Large intestine (tissue), 12 donors: ENCODE measurements around the gene COG6. TPM values are rescaled to one million over a fixed set of nuclear protein-coding genes. Genes with fewer than 3 reads are reported as not detected.
A peak's percentile ranks its signal among the peaks of the same experiment; 100 is the strongest.

Experiments
- DNase-seq, 2 donors: peaks; one replicate each; pipeline versions ENCODE4 v3.0.0 to v3.0.0-alpha.2; 2013
- H3K27ac ChIP-seq: one replicate; pipeline ENCODE4 v1.5.1; 2013; ENCODE audit warnings: low read length
- H3K27me3 ChIP-seq: 2 replicates; pipeline ENCODE4 v1.6.1; 2013; ENCODE audit warnings: low read length; ENCODE audit not compliant: control insufficient read depth, insufficient read depth
- H3K36me3 ChIP-seq: 2 replicates; pipeline ENCODE4 v1.6.1; 2013; ENCODE audit warnings: low read length; ENCODE audit not compliant: control insufficient read depth, insufficient read depth
- H3K4me1 ChIP-seq: one replicate; pipeline ENCODE4 v1.6.1; 2013; ENCODE audit warnings: low read length; ENCODE audit not compliant: control insufficient read depth, insufficient read depth
- H3K4me3 ChIP-seq: one replicate; pipeline ENCODE4 v1.5.1; 2013; ENCODE audit warnings: low read length
- H3K9me3 ChIP-seq: one replicate; pipeline ENCODE4 v1.6.1; 2013; ENCODE audit warnings: mild to moderate bottlenecking, low read depth, low read length, moderate library complexity; ENCODE audit not compliant: control insufficient read depth
- WGBS: methylation state at CpG from one replicate; pipeline ENCODE4 v1.1.5; 2013; ENCODE audit warnings: low lambda C conversion rate; ENCODE audit not compliant: insufficient coverage; 5-methylcytosine and 5-hydroxymethylcytosine counted together
- long read RNA-seq, 11 donors: transcript quantifications; one replicate each; lab custom pipeline, GENCODE V29; 2026
- polyA plus RNA-seq: library from polyadenylated mRNA; unstranded; fragments of 120-200 nt; gene quantifications from one replicate; pipeline ENCODE4 v1.2.1, GENCODE V29; 2013

Gene COG6
- polyA plus RNA-seq = 27.7 TPM
- long read RNA-seq, donor 1, partial matches to known transcripts = 0 of 3 reads
- long read RNA-seq, donor 1, other reads (novel, unspliced or antisense) = 0 of 3 reads
- long read RNA-seq, donor 2, partial matches to known transcripts = 0 of 3 reads
- long read RNA-seq, donor 2, other reads (novel, unspliced or antisense) = 0 of 3 reads
- long read RNA-seq, donor 3 = 0 reads
- long read RNA-seq, donor 4 = 0 reads
- long read RNA-seq, donor 5, transcript COG6-204 (19 exons, 3,563 nt) = major isoform, 5 of 5 reads
- long read RNA-seq, donor 5, partial matches to known transcripts = 0 of 5 reads
- long read RNA-seq, donor 5, other reads (novel, unspliced or antisense) = 0 of 5 reads
- long read RNA-seq, donor 6, partial matches to known transcripts = 0 of 4 reads
- long read RNA-seq, donor 6, other reads (novel, unspliced or antisense) = 0 of 4 reads
- long read RNA-seq, donor 7, partial matches to known transcripts = 0 of 2 reads
- long read RNA-seq, donor 7, other reads (novel, unspliced or antisense) = 0 of 2 reads
- long read RNA-seq, donor 8, transcript COG6-204 (19 exons, 3,563 nt) = major isoform, 6 of 7 reads
- long read RNA-seq, donor 8, partial matches to known transcripts = 0 of 7 reads
- long read RNA-seq, donor 8, other reads (novel, unspliced or antisense) = 0 of 7 reads
- long read RNA-seq, donor 9, partial matches to known transcripts = 20 of 22 reads
- long read RNA-seq, donor 9, other reads (novel, unspliced or antisense) = 0 of 22 reads
- long read RNA-seq, donor 10, transcript COG6-204 (19 exons, 3,563 nt) = major isoform, 6 of 6 reads
- long read RNA-seq, donor 10, partial matches to known transcripts = 0 of 6 reads
- long read RNA-seq, donor 10, other reads (novel, unspliced or antisense) = 0 of 6 reads
- long read RNA-seq, donor 11, partial matches to known transcripts = 0 of 3 reads
- long read RNA-seq, donor 11, other reads (novel, unspliced or antisense) = 0 of 3 reads

DNA sequence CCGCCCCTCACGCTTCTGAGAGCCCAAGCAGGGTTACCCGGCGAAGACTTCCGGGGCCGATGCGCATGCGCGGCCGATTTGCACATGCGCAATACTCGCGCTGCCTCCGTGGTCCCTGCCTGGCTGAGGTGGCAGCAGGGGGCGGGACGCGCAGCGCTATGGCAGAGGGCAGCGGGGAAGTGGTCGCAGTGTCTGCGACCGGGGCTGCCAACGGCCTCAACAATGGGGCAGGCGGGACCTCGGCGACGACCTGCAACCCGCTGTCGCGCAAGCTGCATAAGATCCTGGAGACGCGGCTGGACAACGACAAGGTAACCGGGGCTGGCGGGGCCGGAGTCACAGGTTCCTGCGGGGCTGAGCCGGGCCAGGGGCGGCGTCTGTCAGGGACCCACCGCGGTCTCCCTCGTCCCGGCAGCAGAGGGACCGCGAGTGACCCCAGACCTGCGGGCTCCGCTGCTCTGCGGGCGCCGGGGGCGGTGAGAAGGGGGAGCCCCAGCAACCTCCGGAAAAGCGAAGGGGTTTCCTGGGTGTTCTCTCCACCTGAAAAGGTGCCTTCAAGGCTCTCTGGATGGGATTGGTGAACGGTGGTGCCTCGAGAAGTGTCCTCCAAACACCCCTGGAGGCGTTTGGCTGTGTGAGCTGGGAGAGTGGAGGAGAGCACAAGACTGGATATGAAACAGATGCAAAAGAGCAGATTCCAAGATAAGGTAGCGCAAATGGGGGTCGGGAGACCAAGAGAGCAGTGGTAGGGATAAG is at the start of gene COG6:
COG6 (plus strand) TSS at position 94 of the 756 bp plus-strand sequence; CDS start at position 159, 65 bp downstream.
- WGBS = no CpG with 5 or more reads among the region's 59 CpGs
- H3K27ac ChIP-seq = peak within 1 kb of the TSS; percentile 80
- peaks cover 2% of the 10 kb centered on the region for H3K36me3 ChIP-seq
- no peaks in the 10 kb centered on the region for H3K4me1 ChIP-seq
- peaks cover 3% of the 10 kb centered on the region for H3K9me3 ChIP-seq
- DNase-seq = peak; percentile 89 to 90
- H3K4me3 ChIP-seq = peak within 1 kb of the TSS; percentile 91
- no peaks in the 10 kb centered on the region for H3K27me3 ChIP-seq

DNA sequence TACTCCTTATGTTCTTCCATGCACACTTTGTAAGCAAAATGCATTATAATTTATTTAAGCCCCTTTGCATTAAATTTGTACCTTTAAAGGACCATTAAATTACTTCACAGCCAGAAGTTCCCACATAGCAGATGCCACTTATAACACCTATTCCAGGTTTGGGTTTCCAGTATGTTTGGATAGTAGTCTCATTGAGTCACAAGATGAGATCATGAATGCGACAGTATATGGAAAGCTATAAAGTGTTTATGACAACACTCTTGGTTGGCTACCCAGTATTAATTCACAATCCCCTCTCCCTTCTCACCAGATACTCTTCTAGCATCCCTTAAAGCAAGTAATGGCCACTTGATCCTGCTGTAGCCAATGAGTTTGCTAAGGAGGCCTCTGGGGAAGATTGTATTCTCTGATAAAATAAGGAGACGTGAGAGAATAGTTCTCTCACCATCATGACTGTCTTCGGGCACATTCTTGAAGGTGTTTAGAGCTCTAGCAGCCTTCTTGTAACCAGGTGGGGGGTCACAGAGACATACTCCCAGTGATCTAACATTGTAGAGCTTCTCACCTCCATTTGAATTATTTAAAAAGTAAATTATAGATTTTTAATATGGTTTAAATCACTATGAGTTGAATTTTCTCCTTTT is 49.7 kb upstream of the COG6 start:
- peaks cover 21% of the 10 kb centered on the region for H3K27me3 ChIP-seq
- H3K4me3 ChIP-seq = no peak overlapping the region
- H3K9me3 ChIP-seq = peaks cover 4% of the 10 kb centered on the region
- H3K4me1 ChIP-seq = no peaks in the 10 kb centered on the region
- DNase-seq = no peak
- no peaks in the 10 kb centered on the region for H3K36me3 ChIP-seq
- no peak overlapping the region for H3K27ac ChIP-seq
- no CpG with 5 or more reads among the region's 3 CpGs for WGBS

DNA sequence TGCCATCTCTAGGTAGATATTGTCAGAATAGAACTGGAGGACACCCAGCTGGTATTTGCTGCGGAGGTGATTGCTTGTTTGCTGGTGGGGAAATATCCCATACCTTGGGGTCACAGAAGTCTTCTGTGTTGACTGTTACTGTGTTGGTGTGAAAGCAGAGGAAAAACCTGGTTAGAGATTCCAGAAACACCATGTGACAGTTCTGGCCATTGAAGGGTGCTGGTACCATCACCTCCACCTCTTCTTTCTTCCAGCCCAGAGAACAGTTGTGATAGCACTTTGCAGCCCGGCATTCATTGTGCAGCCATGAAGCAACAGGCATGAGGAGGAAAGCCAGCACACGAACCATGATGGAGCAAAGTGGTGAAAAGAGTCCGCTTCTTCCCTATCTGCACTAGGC is 47.6 kb upstream of the COG6 start:
- no peak for DNase-seq
- H3K27me3 ChIP-seq = peaks cover 3% of the 10 kb centered on the region
- no peaks in the 10 kb centered on the region for H3K36me3 ChIP-seq
- no peak overlapping the region for H3K27ac ChIP-seq
- no peaks in the 10 kb centered on the region for H3K9me3 ChIP-seq
- no peak overlapping the region for H3K4me3 ChIP-seq
- H3K4me1 ChIP-seq = no peaks in the 10 kb centered on the region
- no CpG with 5 or more reads among the region's 4 CpGs for WGBS

DNA sequence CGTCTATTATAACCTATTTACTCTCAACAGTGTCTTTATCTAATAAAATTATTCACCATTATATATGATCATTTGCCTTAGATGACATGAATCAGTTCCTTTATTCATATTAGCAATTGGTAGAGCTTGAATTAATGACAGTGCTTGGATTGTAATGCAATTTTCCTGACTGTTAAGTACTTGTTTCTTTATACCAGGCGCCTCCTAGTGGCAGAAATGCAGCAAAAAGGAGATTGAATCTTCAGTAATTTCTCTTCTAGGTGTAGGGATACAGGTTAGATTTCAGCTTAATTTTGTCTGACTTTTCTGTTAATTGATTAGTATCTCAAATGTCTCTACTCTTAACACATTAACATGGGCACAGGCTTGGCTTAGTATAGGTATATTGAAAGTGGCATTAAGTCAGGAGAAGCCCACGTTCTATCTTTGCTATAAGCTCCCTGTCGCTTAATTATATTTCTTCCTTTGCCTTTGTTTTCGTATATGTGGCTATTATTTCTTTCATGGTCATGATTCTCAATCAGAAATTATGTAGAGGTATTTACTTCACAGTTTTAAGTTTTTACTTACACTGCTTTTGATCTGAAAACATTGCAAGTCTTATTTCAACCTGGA is 43.3 kb upstream of the COG6 start:
- no peaks in the 10 kb centered on the region for H3K27me3 ChIP-seq
- H3K9me3 ChIP-seq = no peaks in the 10 kb centered on the region
- DNase-seq = peak; percentile 30 to 35
- 70% methylated on average over 5 of the region's 5 CpGs for WGBS
- H3K27ac ChIP-seq = no peak overlapping the region
- H3K4me3 ChIP-seq = no peak overlapping the region
- H3K36me3 ChIP-seq = no peaks in the 10 kb centered on the region
- no peaks in the 10 kb centered on the region for H3K4me1 ChIP-seq

DNA sequence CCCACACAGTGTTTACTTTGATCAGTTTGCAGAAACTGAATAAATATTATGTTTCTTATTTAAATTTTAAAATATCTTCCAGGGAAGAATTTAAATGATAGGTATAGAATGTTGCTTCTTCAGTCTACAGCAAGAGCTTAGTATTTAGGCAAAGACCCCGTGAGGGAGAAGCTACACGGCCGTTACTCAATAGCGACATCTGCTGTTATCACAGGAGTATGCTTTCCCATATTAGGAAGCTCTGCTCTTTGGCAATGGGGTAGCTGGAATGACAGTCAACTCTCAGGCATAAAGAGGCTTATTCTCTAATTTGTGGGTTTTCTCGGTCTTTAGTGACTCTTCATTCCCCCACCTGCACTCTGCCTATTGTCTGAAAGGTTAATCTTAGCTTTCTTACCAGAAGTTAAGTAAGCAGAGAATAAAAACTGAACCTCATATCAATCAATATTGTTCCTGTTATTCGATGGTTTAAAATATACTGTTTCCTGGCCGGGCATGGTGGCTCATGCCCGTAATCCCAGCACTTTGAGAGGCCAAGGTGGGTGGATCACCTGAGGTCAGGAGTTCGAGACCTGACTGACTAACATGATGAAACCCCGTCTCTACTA is 39.3 kb upstream of the COG6 start:
- Histone ChIP-seq H3K27me3 (no peaks in the 10 kb centered on the region), H3K4me1 (no peaks in the 10 kb centered on the region), H3K27ac (no peak overlapping the region), H3K9me3 (no peaks in the 10 kb centered on the region), H3K36me3 (no peaks in the 10 kb centered on the region), H3K4me3 (no peak overlapping the region)
- DNase-seq = peak; percentile 28 to 30
- no CpG with 5 or more reads among the region's 10 CpGs for WGBS

DNA sequence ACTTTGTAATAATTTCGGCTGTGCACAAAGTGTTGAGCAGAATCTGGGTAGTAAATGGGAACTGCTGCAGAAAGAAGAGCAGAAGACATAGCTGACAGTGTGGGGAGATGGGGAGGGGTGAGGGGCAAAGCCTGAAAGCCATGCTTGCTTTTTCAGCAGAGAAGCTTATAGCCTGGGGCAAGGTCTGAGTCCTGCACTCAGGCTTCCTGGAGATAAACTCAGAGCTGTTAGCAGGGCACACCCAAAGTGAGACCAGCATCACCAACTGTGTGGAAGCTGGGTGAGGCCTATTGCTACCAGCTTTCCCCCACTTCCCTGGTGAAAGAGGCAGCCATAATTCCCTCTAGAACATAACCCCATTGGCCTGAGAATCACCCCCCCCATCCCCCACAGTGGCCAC is 36.9 kb upstream of the COG6 start:
- H3K4me3 ChIP-seq = no peak overlapping the region
- H3K27me3 ChIP-seq = no peaks in the 10 kb centered on the region
- 100% methylated on average over 1 of the region's 1 CpG for WGBS
- no peaks in the 10 kb centered on the region for H3K4me1 ChIP-seq
- no peaks in the 10 kb centered on the region for H3K9me3 ChIP-seq
- H3K27ac ChIP-seq = no peak overlapping the region
- DNase-seq = no peak
- H3K36me3 ChIP-seq = no peaks in the 10 kb centered on the region

DNA sequence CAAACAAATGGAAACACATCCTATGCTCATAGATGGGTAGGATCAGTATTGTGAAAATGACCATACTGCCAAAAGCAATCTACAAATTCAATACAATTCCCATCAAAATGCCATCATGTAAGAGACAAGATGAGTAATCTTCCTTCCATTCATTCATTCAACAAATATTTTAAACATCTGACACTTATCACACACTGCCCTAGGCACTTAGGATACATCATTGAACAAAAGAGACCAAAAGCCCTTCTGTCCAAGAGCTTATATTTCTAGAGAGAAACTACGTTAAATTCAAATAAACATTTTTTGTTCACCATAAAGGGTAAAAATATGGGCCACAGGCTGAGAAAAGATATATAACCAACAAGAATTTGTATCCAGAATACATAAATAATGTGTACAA is 32.0 kb upstream of the COG6 start:
- Histone ChIP-seq H3K27me3 (no peaks in the 10 kb centered on the region), H3K36me3 (no peaks in the 10 kb centered on the region), H3K27ac (no peak overlapping the region), H3K4me3 (no peak overlapping the region), H3K4me1 (no peaks in the 10 kb centered on the region), H3K9me3 (no peaks in the 10 kb centered on the region)
- WGBS = no CpG with 5 or more reads among the region's 1 CpG
- no peak for DNase-seq

DNA sequence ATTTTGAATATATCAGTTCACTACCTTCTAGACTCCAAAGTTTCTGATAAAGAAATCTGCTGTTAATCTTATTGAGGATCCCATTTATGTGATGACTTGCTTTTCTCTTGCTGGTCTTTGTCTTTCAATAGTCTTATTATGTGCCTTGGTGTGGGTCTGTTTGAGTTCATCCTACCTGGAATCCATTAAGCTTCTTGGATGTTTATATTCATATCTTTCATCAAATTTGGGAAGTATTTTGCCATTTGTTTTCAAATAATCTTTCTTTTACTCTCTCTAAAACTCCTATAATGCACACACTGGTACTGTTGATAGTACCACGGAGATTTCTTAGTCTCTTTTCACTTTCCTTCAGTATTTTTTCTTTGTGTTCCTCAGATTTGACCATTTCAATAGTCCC is 24.2 kb upstream of the COG6 start:
- no peak overlapping the region for H3K4me3 ChIP-seq
- no peak for DNase-seq
- H3K27ac ChIP-seq = no peak overlapping the region
- H3K4me1 ChIP-seq = no peaks in the 10 kb centered on the region
- 88% methylated on average over 1 of the region's 1 CpG for WGBS
- H3K36me3 ChIP-seq = no peaks in the 10 kb centered on the region
- no peaks in the 10 kb centered on the region for H3K9me3 ChIP-seq
- peaks cover 5% of the 10 kb centered on the region for H3K27me3 ChIP-seq

DNA sequence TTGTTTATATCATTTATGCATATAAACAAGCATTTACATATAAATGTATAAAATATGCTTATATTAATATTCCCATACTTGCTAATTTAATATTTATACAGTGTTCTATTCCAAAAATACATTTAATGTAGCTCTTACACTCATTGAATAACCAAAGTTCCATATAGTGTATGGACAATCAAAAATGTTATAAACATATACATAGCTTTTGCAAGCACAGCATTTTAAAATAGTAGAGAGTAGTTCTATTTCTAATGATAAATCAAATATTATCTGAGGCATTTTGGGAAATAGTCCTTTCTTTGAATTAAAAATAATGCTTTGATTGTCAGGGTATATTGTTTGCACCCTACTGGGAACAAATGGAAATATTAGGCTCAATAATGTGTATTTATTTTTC is 22.5 kb upstream of the COG6 start:
- no peak overlapping the region for H3K4me3 ChIP-seq
- no peaks in the 10 kb centered on the region for H3K36me3 ChIP-seq
- DNase-seq = no peak
- H3K9me3 ChIP-seq = no peaks in the 10 kb centered on the region
- peaks cover 5% of the 10 kb centered on the region for H3K27me3 ChIP-seq
- no peaks in the 10 kb centered on the region for H3K4me1 ChIP-seq
- H3K27ac ChIP-seq = no peak overlapping the region
